ENCODE data around the gene NAA80.
"Not testable (repeated sequence)": the region's sequence is repeated elsewhere in the genome, so short reads cannot be mapped to it uniquely, and the experiment has no call there.

The NAA80 gene

DNA sequence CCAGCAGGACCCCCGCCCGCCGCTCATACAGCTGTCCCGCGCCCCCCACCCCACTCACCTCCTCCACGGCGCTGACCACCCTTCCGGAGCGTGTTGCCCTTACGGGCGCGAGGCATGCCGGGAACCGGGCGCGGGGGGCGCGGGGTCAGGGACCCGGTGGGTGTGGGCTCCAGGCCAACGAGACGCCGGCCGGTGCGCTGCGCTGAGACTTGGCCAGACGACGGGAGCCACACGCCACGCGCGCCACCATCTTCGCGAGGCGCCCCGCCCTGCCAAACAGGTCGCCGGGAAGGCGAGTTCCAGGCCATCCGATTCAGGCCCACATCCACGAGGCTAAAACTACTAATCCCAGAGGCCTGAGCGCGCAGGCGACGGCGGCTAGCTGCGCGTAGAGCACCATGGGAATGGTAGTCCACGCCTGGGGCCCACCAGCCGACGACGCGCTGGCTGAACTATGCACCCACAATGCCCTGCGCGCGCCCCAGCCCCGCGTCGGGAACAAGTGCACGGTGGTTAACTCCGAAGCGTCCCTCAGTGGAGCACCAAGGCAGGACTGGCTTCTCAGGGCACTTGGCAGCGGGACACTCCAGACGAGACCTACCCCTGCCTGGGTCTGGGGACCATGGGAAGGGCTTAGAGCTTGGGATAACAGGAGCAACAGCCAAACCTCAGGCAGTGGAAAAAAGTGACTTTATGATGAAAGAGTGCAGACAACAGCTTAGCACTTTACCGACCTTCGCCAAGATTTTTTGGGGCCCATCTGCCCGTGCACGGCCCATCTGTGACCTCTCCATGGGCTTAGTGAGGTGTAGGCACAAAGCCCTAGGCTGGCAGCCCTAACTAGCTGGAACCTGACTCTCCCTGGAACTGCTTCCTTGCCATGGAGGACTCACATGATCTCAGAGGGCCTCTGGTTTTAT is 6.8 kb downstream of the NAA80 start, which contains the start of gene IFRD2:
IFRD2 (minus strand) TSS at position 271 of the 920 bp plus-strand sequence; CDS start at position 116, 155 bp downstream.
- peaks cover 8% of the 10 kb centered on the region for H3K36me3 Mint-ChIP-seq
- H3K4me3 Mint-ChIP-seq = peak within 1 kb of the TSS; percentile 91
- H3K27ac Mint-ChIP-seq = peak within 1 kb of the TSS; percentile 95
- H3K4me1 Mint-ChIP-seq = peaks cover 16% of the 10 kb centered on the region
- H3K27me3 Mint-ChIP-seq = no peaks in the 10 kb centered on the region
- H3K9me3 Mint-ChIP-seq = no peaks in the 10 kb centered on the region

DNA sequence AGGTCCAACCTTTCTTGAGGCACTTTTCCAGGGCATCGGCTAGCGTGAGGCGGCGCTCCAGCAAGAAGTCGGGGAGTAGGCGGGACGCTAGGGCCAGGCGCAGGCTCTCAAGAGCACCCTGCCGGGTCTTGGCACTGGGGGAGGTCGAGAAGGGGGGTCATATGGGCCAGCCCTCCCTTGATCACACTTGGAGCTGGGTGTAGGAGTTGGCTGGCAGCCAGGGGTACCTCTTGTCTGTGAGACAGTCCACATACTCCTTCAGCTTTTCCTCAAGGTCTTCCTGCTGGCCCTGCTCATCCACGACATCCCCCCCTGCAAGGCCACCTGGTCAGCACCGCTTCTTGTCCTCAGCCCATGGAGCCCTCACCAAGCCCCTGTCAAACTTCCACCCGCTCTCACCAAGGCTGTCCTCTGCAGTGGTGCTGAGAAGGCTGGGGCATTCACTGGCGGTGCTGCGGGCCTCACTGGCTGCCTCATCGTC is 9.0 kb downstream of the NAA80 start:
- H3K4me3 Mint-ChIP-seq = peak overlapping the region; percentile 91

DNA sequence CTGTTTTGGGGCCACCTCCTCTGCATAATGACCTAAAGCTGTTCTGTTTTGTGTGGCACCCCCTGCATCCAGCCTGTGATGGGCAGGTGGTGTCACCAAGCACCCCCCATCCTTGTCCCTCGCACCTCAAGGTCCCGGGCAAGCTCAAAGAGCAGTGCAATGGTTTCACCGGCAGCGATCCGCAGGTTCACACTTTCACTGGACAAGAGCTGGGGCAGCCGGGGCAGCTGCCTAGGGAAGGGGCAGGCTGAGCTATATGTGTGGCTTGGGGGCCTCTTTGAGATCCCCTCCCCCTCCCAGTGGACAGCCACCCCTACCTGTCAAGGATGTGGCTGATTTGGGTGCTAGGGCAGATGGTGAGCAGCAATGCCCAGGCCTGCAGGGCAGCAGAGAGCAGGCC is 10.1 kb downstream of the NAA80 start:
- Mint-ChIP-seq H3K27me3 (no peaks in the 10 kb centered on the region), H3K4me1 (peaks cover 14% of the 10 kb centered on the region), H3K27ac (no peak overlapping the region), H3K36me3 (peaks cover 9% of the 10 kb centered on the region), H3K9me3 (no peaks in the 10 kb centered on the region), H3K4me3 (peak overlapping the region; percentile 57)

More for the DNA sequence above, 9.0 kb downstream of the NAA80 start:
- Mint-ChIP-seq H3K9me3 (no peaks in the 10 kb centered on the region), H3K4me1 (peaks cover 14% of the 10 kb centered on the region), H3K27ac (no peak overlapping the region), H3K27me3 (no peaks in the 10 kb centered on the region), H3K36me3 (peaks cover 9% of the 10 kb centered on the region)

DNA sequence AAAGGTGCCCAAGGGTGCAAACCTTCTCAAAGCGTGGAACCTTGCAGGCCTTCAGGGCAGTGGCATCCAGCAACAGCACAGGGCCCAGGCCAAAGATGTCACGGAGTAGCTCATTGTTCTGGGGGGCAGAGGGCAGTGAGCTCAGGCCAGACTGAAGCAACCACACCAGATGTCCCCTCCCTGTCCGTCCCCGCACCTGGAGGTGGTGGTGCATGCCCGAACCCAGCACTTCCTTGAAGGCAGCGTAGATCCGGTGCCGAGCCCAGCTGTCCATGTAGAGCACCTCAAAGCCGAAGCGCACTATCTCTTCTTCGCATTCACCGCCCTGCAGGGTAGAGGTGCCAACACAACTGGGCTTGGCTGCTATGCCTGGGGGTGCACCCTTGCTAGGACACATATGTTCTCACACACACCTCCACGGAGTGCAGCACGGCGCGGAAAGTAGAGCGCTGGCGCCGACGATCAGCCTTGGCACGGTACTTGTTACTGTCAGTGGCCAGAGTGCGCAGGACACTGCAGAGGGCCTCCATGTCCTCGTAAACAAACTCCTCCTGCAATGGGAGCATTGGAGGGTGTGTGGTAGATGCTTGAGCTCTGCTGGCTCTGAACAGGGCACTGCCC is 10.7 kb downstream of the NAA80 start:
- Mint-ChIP-seq H3K4me1 (peaks cover 14% of the 10 kb centered on the region), H3K9me3 (no peaks in the 10 kb centered on the region), H3K4me3 (no peak overlapping the region), H3K27me3 (no peaks in the 10 kb centered on the region), H3K27ac (no peak overlapping the region), H3K36me3 (peaks cover 9% of the 10 kb centered on the region)

DNA sequence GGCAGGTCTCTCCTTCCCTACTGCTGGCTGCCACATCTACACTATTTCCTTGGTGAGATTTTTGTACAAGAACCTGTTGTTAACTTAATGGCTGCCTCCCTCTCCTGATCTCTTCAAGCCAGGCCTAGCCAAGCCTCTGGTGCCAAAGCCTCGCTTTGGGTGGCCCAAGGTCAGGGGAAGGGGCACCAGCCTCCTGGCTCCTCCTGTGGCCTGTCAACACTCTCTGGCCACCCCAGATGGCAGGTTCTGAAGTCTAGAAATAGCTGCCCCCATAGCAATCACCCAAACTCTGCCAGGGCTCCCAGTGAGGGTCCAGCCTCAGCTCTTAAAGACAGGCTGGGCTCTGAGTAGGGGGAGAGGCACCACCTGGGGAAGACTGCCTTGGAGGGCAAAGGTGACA is 11.9 kb downstream of the NAA80 start:
- H3K9me3 Mint-ChIP-seq = no peaks in the 10 kb centered on the region
- H3K4me3 Mint-ChIP-seq = no peak overlapping the region
- H3K4me1 Mint-ChIP-seq = peaks cover 6% of the 10 kb centered on the region
- H3K27ac Mint-ChIP-seq = peak overlapping the region; percentile 46
- H3K36me3 Mint-ChIP-seq = peaks cover 9% of the 10 kb centered on the region
- H3K27me3 Mint-ChIP-seq = no peaks in the 10 kb centered on the region

DNA sequence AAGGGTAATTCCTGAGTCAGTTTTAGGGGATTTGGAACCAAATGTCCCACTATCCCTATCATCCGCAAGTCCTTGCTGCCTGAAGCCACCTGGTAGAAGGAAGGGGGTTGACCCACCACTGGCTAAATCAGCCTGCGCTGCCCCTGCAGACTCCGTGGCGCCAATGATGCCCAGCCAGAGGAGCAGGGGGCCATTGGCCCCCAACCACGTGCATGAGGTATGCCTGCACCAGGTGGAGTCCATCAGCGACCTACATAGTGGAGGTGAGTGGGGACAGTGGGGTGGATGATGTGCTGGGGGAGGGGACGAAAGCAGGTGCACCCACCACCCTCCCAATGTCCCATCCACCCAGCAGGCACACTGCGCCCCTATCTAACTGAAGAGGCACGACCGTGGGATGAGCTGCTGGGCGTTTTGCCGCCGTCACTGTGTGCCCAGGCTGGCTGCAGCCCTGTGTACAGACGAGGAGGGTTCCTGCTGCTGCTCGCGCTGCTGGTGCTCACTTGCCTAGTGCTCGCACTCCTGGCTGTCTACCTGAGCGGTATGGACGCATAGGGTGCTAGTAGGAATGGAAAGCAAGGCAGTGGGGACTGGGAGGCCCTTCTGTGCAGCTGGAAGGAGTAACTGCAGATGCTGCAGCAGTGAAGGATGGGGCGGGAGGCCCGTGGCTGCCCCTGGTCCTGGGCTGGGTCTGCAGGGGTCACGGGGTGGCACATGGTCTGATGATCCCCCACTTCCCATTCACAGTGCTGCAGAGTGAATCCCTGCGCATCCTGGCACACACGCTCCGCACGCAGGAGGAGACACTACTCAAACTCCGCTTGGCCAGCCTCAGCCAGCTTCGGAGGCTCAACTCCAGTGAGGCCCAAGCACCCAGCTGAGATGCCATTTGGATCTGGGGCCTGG is 12.6 kb downstream of the NAA80 start:
- no peaks in the 10 kb centered on the region for H3K27me3 Mint-ChIP-seq
- H3K9me3 Mint-ChIP-seq = no peaks in the 10 kb centered on the region
- H3K27ac Mint-ChIP-seq = no peak overlapping the region
- peaks cover 6% of the 10 kb centered on the region for H3K4me1 Mint-ChIP-seq
- no peak overlapping the region for H3K4me3 Mint-ChIP-seq
- H3K36me3 Mint-ChIP-seq = peaks cover 9% of the 10 kb centered on the region

DNA sequence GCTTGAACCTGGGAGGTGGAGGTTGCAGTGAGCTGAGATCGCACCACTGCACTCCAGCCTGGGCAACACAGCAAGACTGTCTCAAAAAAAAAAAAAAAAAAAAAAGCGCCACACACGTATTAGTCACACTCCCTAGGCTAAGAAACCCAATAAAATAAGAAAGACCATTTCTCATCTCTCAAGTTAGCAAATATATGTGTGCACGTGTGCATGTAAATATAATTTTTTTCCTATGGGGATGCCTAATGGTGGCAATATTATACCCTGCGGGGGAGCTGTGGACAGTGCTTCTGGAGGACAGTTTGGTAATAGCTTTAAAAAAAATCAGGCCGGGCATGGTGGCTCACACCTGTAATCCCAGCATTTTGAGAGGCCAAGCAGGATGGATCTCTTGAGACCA is 15.1 kb downstream of the NAA80 start:
- H3K9me3 Mint-ChIP-seq, H3K27ac Mint-ChIP-seq, H3K36me3 Mint-ChIP-seq, H3K4me3 Mint-ChIP-seq, H3K27me3 Mint-ChIP-seq, H3K4me1 Mint-ChIP-seq: not testable (repeated sequence)

DNA sequence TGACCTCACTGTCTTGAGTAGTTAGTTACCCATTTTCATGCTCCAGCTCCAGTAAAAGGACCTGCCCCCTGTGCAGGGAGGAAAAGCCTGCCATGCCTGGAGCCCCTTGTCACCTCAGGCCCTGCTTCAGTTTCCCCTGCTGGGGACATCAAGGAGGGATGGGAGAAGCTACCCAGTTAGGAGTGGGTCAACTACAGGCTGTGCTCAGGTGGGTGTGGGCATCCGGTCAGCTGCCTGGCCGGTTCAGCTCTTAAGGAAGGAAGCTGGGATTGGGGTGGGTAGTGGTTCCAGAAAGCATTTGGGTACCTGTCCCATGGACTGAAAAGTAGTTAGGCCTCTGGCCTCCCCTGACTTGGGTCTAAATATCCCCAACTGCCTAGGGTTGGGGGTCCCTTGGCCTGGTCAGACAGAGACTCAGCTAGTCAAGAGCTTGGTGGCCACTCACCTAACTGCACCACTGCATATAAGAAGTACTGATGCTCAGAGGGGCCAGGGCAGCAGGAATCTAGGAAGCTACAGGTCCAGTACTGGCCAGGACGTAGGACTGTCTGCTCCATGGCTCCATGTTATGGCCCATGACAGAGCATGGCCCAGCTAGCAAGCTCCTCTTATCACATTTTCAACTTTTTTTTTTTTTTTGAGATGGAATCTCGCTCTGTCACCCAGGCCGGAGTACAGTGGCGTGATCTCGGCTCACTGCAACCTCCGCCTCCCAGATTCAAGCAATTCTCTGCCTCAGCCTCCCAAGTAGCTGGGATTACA is 19.8 kb downstream of the NAA80 start:
- Mint-ChIP-seq H3K4me3 (no peak overlapping the region), H3K27me3 (peaks cover 10% of the 10 kb centered on the region), H3K27ac (no peak overlapping the region), H3K9me3 (no peaks in the 10 kb centered on the region), H3K4me1 (peaks cover 16% of the 10 kb centered on the region), H3K36me3 (no peaks in the 10 kb centered on the region)

DNA sequence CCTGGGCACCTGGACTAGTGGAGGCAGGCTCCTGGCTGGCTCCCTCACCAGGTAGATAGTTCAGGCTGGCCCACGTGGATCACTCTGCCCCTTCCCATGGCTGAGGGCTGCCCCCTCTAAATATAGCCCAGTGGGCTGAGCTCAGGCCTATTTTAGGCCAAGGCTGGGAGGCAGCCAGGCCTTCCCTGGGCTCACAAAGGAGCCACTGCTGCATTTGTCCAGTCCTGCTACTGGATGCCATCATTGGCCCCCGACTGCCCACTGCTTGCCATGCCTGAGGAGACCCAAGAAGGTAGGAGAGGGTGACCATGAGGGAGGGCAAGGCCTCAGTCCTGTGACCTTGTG is 20.4 kb downstream of the NAA80 start, which contains the start of gene LSMEM2:
LSMEM2 (plus strand) TSS at position 208 of the 345 bp plus-strand sequence; CDS start at position 235, 27 bp downstream.
- Mint-ChIP-seq H3K27me3 (peaks cover 15% of the 10 kb centered on the region), H3K27ac (peak within 1 kb of the TSS; percentile 41)

DNA sequence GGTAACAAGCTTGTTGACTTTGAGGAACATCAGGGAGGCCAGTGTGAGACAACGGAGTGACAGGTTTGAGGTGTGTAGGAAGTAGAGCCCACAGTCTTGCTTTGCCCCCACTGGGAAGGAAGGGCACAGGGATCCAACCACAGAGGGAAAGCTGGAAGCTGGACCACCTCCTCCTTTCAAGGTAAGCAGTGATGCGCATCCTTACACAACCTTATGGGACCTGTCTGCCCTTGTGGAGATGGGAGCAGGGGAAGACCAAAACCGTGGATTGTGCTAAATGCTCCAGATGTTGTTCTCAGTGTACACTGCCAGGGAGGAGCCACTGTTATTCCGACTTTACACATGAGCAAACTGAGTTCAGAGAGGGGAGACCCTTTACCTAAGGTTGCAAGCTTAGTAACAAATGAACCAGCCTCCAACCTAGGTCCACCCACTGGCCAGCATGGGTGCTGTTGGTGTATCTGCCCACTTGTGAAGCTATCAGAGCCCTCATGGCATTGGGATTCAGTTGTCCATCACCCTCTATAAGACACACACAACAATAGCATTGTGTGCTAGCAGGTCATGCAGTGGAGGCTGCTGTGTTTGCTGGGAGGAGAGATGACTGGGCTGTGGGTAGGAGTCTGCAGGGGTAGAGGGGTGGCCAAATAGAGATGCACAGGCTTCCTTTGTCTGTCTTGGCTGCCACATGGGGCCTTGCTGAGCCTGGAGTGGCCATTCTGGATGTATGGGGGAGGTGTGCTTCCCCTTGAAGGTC is 20.9 kb downstream of the NAA80 start:
- Mint-ChIP-seq H3K36me3 (no peaks in the 10 kb centered on the region), H3K27ac (peak overlapping the region; percentile 41), H3K27me3 (peaks cover 15% of the 10 kb centered on the region), H3K4me1 (peaks cover 21% of the 10 kb centered on the region), H3K9me3 (no peaks in the 10 kb centered on the region), H3K4me3 (no peak overlapping the region)

More for the DNA sequence above, 20.4 kb downstream of the NAA80 start, which contains the start of gene LSMEM2:
- peaks cover 21% of the 10 kb centered on the region for H3K4me1 Mint-ChIP-seq
- H3K9me3 Mint-ChIP-seq = no peaks in the 10 kb centered on the region
- no peaks in the 10 kb centered on the region for H3K36me3 Mint-ChIP-seq
- H3K4me3 Mint-ChIP-seq = no peak within 1 kb of the TSS

DNA sequence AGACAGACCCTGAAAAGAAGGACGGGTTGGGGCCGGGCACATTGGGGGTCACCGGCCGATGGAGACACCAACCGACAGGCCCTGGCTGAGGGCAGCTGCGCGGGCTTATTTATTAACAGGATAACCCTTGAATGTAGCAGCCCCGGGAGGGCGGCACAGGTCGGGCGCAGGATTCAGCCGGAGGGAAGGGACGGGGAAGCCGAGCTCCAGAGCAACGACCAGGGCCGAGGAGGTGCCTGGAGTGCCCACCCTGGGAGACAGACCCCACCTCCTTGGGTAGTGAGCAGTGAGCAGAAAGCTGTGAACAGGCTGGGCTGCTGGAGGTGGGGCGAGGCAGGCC is 22.5 kb downstream of the NAA80 start:
- Mint-ChIP-seq H3K9me3 (no peaks in the 10 kb centered on the region), H3K4me1 (peaks cover 26% of the 10 kb centered on the region), H3K4me3 (no peak overlapping the region), H3K27ac (no peak overlapping the region), H3K27me3 (peaks cover 19% of the 10 kb centered on the region), H3K36me3 (no peaks in the 10 kb centered on the region)

DNA sequence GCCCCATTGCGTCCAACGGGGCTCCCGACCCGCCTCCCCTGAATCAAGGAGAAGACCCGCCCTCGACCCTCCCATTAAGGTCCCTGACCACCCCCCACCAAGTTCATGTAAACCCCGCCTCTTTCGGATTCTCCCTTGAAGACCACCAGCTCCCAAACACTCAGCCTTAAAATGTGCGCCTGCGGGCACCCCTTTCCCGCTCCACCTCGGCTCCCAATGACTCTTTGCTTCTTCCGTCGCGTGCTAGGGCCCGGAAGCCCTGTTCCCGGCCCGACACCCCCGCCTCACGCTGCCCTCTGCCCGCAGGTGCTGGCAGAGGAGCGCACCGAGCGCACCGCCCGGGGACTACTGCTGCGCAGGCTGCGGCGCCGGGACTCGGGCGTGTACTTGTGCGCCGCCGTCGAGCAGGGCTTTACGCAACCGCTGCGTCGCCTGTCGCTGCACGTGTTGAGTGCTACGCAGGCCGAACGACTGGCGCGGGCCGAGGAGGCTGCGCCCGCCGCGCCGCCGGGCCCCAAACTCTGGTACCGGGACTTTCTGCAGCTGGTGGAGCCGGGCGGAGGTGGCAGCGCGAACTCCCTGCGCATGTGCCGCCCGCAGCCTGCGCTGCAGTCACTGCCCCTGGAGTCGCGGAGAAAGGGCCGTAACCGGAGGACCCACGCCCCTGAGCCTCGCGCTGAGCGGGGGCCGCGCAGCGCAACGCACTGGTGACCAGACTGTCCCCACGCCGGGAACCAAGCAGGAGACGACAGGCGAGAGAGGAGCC is 23.0 kb downstream of the NAA80 start:
- Mint-ChIP-seq H3K36me3 (no peaks in the 10 kb centered on the region), H3K4me1 (peaks cover 26% of the 10 kb centered on the region), H3K4me3 (peak overlapping the region; percentile 79), H3K27me3 (peaks cover 19% of the 10 kb centered on the region), H3K9me3 (no peaks in the 10 kb centered on the region), H3K27ac (no peak overlapping the region)

DNA sequence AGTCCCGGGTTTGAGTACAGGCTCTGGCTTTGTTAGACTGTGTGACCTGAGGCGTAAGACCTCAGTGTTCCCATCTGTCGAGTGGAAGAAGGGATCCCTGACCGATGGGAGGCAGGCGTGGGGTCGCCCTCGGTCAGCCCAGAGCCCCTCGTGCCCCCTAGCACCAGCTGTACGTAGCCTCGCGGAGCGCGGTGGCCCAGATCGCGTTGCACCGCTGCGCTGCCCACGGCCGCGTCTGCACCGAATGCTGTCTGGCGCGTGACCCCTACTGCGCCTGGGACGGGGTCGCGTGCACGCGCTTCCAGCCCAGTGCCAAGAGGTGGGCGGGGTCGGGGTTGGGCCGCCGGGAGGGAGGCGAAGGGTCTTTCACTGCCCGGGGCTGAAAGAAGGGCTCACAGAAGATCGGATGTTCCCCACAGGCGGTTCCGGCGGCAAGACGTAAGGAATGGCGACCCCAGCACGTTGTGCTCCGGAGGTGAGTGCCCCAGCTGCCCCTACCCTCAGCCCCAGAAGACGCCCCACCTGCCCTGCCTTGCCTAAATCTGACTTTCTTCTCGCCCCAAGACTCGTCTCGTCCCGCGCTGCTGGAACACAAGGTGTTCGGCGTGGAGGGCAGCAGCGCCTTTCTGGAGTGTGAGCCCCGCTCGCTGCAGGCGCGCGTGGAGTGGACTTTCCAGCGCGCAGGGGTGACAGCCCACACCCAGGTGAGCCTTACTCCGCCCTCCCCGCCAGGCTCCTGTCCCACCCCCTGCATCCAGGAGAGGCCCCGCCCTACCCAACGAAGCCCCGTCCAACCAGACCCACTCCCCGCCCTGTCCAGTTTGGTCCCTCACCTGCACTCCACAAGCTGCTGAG is 23.8 kb downstream of the NAA80 start:
- no peaks in the 10 kb centered on the region for H3K36me3 Mint-ChIP-seq
- H3K4me3 Mint-ChIP-seq = peak overlapping the region; percentile 79
- H3K9me3 Mint-ChIP-seq = no peaks in the 10 kb centered on the region
- peaks cover 19% of the 10 kb centered on the region for H3K27me3 Mint-ChIP-seq
- peak overlapping the region; percentile 30 for H3K27ac Mint-ChIP-seq
- H3K4me1 Mint-ChIP-seq = peaks cover 26% of the 10 kb centered on the region
